Posterior vena cava (tissue), 2 donors: ENCODE measurements around the gene FPGS. TPM values are rescaled to one million over a fixed set of nuclear protein-coding genes. Genes with fewer than 3 reads are reported as not detected.

Experiments
- DNase-seq: peaks from one replicate; pipeline ENCODE4 v3.0.0-alpha.2; 2020; ENCODE audit warnings: low spot score
- intact Hi-C, 2 donors: fragments of 100-400 bp; cut with DNase I; formaldehyde crosslinking; loops; one replicate each; pipeline versions ENCODE4 v1.14.1 to v1.14.2; 2022 to 2023
- total RNA-seq, 2 donors: library from RNA; stranded (reverse); fragmentation: NEBNext Ultra II Directional; extraction: Animal tissue kit (Norgen Biotek cat#: 25700); gene quantifications; one replicate each; pipeline ENCODE4 v1.2.1, GENCODE V29; 2021
- donor health status: DM: yes; HTN: yes; CAD: no.
- donor health status: DM: yes; HTN: yes; CAD: no.

The FPGS gene
- total RNA-seq, 2 donors from 2014 or later: 35.5 to 55.1 TPM

DNA sequence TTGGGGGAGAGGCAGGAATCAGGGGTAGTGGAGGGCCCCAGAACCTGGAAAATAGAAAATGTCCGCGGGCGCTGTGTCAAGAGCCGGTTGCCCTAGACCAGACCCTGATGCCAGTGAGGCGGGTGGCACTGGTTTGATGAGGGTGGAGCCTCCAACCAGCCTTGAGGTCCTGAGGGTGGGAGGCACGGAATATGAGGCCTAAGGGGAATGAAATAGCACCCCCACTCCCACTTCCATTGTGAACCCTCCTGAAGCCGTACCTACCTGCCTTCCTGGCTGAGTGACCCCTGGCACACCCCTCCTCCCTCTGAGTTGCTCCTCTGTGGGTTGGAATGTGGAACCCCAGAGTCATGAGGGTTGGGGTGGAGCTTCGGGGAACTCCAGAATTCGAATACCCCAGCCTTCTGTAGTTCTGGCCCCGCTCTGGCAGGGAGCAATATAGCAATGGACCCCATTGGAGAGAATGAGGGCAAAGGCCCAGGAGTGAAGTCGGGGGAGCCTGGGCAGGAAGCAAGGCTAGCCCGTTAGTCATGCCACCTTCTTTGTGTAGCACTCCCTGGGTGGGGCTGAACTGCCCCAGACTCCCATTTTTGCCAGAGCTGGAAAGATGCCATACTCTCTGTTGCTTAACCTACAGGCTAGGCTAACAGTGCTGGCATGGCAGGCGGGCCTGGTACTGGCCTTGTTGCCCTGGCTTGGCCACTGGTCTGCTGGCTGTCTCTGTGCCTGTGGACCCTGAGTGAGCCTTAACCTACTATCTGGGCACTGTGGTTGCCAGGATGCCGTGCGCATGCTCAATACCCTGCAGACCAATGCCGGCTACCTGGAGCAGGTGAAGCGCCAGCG is 1.0 kb downstream of the FPGS start:
- intact Hi-C loops: loop anchor here in 1 of 2 donors (5.0 kb wide), 1 partner anchor 69 kb away; no protein-coding TSS in a partner anchor

DNA sequence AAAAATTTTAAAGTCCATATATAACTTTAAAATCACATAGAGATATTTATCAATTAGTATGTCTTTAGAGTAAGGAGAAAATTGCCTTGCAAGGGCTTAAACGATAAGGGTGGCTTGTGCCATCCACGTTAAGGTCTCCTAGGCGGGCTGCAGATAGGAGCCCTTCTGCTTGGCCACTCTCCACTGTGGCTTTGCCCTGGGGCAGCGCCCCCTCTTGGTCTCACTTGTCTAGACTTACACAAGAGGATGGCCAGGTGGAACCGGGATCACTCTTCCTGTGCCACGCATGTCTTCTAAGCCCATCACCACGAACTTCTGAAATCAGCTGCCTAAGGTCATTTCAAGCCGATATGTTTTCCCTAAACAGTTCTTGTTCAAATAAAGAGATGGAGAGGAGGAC is 2.9 kb downstream of the FPGS start:
- intact Hi-C loops: no loop called here
- DNase-seq: no peak

More for the DNA sequence above, 1.0 kb downstream of the FPGS start:
- DNase-seq: no peak

DNA sequence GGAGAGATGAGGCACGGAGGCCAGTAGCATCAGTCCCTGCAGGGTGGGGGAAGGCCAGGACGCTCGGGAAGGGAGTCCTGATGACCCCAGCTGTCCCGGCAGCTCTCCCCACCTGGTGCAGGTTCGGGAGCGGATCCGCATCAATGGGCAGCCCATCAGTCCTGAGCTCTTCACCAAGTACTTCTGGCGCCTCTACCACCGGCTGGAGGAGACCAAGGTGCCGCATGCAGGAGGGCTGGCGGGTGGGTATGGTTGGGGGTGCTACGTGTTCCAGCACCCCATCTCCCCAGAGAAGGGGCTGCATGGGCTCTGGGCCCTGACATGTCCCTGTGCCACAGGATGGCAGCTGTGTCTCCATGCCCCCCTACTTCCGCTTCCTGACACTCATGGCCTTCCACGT is 4.2 kb downstream of the FPGS start:
- no peak for DNase-seq
- intact Hi-C loops: no loop called here

DNA sequence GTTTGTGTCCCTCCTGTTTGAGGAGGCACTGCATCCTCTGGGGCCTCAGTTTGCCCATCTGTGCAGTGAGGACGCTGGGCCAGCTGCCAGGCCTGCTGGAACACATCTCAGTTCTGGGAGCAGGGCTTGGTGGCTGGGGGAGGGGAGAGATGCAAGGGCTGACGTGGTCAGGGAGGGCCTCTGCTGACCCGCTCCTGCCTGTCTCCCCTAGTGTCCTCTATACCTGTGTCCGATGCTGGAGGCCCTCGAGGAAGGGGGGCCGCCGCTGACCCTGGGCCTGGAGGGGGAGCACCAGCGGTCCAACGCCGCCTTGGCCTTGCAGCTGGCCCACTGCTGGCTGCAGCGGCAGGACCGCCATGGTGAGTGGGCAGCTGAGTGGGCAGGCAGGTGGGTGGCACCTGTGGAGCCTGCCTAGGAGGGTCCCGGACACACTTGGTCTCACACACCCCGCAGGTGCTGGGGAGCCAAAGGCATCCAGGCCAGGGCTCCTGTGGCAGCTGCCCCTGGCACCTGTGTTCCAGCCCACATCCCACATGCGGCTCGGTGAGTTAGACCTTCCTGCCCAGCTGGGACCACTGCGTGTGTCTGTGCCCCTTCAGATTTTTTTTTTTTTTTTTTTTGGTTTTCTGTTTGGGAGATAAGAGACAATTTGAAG is 5.8 kb downstream of the FPGS start:
- no peak for DNase-seq

DNA sequence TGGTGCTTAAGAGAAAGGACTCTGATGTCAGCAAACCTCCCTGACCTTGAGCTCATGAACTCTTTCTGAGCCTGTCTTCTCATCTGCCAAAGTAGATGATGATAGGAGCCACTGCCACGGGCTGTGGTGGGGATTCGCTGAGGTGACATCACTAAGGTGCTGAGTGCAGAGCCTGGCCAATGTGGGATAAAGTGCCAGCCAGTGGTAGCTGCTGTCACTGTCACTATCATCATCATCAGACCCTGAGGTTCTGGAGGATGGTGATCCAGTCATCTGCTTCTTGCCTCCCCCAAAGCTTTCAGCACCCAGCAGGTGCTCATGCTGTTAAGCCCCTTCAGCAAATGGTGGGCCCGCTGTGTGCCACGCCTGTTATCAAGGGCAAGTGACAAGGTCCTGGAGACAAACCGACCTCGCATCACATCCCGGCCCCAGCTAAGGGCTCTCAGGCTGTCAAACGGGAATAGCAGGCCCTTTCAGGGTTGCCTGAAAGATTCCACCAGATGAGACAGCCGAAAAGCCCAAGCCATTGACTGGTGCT is 6.4 kb downstream of the FPGS start:
- no peak for DNase-seq
- intact Hi-C loops: no loop called here

More for the DNA sequence above, 5.8 kb downstream of the FPGS start:
- intact Hi-C loops: no loop called here

DNA sequence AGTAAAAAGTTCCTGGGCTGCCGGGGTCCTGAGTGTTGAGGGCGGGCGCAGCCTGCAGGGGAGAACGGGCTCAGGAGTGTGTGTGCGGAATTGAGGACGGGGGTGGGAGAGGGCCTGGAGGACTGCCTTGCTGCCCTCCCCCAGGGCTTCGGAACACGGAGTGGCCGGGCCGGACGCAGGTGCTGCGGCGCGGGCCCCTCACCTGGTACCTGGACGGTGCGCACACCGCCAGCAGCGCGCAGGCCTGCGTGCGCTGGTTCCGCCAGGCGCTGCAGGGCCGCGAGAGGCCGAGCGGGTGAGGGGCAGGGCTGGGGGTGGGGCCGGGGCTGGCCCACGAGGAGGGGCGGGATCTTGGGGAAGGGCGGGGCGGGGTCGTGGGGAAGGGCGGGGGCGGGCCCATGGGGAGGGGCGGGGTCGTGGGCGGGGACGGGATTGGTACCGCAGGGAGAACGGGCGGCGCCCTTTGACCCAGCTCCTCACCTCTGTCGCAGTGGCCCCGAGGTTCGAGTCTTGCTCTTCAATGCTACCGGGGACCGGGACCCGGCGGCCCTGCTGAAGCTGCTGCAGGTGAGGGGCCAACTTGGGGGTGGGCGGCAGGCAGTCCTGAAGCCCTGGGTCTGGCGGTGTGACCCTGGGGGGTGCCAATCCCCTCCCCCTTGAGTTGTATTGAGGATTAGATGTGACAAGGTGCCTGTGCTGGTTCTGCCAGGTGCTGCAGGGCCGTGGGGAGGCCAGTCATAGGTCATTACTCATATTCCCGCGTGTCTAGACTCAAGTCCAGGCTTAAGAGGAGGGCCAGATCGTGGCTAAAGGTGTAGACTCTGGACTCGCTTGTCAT is 7.1 kb downstream of the FPGS start:
- intact Hi-C loops: no loop called here
- no peak for DNase-seq

DNA sequence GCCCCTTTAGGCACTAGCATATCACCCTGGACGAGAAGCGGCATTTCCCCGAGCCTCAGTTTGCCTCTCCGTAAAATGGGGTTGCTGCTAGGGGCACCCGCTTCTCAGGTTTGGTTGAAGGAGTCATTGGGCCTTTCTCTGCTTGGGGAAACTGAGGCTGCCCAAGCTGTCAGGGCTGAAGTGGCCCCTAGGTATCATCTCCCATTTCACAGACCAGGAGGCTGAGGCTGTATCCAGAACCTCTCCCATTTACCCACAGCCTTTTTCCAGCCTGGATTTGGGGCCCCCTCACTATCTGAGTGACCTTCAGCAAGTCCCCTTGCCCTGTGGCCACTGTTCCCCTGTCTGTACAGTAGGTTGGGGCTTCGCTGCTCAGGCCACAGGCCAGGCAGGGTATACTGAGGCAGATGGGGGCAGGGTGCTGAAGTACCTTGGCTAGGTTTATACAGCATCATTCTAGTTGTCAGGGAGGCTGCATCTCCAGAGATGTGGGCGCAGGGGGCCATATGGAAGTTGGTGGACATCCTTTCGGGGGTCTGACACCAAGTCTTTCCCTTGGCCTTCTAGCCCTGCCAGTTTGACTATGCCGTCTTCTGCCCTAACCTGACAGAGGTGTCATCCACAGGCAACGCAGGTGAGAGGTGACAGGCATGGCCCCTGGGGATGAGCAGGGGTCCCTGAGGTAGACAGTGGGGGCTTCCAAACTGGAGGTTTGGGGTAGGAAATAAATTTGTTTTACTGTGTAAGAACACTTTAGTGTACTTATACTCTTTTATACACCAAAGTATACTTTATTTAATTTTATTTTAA is 7.9 kb downstream of the FPGS start:
- intact Hi-C loops: no loop called here
- no peak for DNase-seq

DNA sequence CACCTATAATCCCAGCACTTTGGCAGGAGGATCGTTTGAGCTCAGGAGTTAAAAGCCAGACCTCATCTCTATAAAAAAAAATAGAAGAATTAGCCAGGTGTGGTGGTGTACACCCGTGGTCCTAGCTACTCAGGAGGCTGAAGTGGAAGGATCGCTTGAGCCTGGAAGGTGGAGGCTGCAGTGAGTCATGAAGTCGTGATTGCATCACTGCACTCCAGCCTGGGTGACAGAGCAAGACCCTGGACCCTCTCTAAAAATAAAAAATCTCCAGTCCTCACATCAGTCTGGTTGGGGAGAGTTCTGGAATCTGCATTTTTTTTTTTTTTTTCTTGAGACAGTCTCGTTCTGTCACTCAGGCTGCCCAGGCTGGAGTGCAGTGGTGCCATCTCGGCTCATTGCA is 9.3 kb downstream of the FPGS start:
- intact Hi-C loops: no loop called here
- DNase-seq: no peak

DNA sequence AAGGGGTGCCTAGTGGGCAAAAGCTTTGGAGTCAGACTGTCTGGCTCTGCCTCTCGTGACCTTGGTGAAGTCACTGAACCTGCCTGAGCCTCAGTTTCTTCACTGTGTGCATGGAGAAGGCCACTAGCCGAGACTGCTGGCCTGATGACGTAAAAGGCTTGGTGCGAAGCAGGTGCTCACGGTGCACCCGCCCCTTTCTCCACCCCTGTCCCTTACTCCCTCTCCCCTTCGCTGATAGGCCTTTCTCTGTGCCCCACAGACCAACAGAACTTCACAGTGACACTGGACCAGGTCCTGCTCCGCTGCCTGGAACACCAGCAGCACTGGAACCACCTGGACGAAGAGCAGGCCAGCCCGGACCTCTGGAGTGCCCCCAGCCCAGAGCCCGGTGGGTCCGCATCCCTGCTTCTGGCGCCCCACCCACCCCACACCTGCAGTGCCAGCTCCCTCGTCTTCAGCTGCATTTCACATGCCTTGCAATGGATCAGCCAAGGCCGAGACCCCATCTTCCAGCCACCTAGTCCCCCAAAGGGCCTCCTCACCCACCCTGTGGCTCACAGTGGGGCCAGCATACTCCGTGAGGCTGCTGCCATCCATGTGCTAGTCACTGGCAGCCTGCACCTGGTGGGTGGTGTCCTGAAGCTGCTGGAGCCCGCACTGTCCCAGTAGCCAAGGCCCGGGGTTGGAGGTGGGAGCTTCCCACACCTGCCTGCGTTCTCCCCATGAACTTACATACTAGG is 10.4 kb downstream of the FPGS start:
- intact Hi-C loops: no loop called here
- DNase-seq: no peak

DNA sequence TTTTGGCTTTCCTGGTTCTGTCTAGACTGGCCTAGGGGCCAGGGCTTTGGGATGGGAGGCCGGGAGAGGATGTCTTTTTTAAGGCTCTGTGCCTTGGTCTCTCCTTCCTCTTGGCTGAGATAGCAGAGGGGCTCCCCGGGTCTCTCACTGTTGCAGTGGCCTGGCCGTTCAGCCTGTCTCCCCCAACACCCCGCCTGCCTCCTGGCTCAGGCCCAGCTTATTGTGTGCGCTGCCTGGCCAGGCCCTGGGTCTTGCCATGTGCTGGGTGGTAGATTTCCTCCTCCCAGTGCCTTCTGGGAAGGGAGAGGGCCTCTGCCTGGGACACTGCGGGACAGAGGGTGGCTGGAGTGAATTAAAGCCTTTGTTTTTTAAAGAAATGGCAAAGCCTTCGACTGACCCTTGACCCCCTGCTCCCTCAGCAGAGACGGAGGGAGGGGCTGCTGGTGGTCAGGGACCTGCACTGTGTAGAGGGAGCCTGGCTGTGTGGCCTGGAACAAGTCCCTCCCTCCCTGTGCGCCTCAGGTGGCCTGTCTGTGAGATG is 11.1 kb downstream of the FPGS start:
- no peak for DNase-seq
- intact Hi-C loops: no loop called here

DNA sequence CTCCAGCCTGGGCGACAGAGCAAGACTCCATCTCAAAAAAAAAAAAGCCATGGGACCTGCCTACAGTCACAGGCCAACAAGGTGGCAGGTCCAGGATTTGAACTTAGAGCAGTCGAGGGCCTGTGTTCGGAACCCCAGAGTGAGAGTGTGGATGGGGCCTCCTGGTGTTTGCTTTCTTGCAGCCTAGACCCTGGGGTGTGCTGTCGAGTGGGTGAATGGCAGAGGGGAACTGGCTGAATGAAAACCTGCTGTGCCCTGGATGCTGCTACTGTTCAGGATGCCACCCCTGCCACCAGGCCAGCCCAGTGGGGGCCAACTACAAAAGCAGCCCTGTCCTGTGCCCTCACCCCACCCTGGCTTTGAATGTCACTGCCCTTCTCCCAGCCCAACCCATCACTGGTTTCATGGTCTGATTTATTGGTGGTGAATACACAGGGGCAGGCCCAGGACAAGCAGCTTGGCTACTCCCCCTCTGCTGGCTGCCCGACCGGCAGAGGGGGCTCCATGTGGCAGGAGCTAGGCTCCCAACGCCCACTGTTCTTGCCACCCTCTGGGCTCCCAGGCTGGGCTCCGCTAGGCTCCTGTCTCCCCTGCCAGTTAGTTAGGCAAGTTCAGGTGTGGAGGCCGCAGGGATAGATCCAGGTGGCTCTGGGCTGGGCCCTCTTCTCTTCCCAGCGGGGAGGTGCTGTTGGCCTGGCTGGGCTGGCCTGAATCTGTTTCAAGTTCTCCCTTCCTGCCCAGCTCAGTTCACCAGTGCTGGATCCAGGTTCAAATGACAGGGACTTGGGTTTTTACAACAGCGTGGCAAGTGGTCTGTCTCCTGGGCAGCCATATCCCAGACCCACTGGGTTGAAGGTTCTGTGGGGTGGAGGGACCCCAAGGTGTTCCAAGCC is 12.2 kb downstream of the FPGS start:
- no peak for DNase-seq
- intact Hi-C loops: no loop called here

DNA sequence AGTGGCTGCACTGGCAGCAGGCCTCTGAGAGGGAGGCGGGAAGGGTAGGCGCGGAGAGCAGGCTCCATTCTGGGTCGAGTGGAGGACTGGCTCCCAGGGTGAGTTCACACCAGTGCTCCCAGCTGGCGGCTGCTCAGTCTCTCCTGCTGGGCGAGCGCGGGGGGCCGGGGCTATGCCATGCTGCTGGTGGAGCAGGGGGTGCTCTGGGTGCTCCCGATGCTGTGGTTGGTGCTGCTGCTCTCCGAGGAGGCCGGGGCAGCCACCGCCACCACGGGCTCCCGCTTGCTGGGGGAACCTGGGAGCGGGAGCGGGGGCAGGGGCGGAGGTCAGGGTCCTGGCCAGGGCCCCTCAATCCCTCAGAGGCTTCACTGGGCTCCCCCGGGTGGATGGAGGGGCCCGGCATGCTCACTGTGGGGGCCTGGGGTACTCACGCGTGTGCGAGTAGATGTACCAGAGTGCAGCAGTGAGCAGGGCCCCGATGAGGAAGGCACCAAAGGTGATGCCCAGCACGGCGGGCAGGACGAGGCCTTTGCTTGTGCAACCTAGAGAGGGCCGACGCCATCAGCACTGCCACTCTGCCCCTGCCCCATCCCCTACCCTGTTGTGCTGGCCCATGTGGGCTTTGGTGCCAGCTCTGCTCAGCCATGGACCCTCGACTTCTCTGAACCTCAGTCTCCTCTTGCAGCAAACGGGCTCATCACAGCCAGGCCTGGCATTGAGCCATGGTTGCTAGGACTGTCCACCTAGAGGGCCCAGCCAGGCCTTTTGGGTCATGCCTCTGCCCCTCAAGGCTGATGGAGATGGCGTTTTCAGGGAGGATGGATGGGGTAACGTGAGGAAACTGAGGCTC is 13.1 kb downstream of the FPGS start:
- DNase-seq: no peak
- intact Hi-C loops: no loop called here

DNA sequence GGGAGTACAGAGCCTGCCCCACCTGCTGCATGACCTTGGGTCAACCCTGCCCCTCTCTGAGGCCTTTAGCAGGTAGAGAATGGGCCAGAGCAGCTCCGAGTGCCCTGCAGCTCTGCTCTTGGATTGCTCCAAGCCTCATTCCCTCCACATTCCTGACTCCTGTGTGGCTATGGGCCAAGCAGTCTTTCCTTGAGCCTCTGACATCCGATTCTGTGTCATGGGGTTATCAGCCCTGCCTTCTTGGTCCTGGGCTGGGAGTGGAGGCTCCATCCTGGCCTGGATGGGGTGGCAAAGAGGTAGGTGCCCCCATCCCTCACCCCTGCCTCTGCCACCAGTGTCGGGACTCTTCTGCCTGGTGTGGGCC is 13.7 kb downstream of the FPGS start:
- intact Hi-C loops: no loop called here
- DNase-seq: no peak

DNA sequence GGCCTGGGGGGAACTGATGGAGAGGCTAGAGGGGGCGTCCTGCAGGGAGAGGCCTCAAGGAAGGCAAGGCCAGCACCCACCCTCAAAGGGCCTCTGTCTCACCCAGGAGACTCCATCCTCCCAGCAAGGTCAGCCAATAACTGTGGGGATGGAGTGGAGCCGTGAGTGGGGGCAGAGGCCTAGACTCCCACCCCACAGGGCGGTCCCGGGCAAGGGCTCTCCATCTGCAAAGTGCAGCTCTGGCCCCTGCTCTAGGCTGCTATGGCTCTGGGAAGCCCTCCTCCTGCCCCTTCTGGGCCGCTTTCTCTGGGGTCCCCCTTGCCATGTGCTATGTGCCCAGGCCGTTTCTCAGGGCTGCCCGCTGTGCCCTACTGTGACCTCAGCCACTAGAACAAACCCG is 14.0 kb downstream of the FPGS start:
- intact Hi-C loops: no loop called here
- no peak for DNase-seq

DNA sequence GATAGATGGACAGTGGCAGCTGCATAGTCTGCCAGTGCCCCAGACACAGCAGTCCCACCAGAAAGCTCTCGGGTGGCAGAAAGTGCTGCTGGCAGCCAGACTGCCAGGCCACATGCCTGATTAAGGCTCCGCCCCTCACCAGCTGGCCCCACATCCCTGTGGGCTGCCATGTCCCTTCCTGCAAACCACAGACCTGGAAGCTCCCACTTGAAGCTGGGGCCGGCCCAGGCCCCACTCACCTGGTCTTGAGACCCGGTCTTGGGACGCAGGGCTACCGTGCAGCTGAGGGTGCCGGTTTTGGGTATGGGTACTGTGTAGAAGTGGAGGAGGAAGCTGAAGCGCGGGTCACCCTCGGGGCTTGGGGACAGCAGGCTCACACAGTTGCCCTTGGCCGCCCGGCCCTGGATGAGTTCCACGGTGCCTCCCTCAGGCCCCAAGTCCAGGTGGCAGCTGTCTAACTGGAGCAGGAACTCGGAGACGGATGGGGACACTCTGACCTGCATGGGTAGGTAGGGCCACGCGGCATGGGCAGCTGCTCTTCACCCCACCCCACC is 15.3 kb downstream of the FPGS start:
- no peak for DNase-seq
- intact Hi-C loops: no loop called here

DNA sequence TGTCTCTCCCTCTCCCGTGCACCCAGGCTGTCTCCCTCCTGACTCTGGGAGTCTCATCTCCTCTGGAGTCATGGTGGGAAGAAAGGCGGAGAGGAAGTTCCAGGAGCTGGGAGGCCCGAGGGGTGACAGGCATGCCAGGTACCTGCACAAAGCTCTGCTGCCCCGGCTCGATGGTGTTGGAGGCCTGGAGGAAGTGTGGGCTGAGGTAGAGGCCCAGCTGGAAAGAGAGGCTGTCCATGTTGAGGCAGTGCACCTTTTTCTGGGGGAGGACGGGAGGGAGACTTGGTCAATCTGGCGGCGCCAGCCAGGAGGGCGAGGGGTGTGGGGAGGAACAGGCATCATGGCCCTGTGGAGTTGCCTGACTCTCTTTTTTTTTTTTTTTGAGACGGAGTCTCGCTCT is 15.9 kb downstream of the FPGS start:
- intact Hi-C loops: no loop called here
- DNase-seq: no peak
